Measurements from ENCODE around the gene MTREX. TPM values are rescaled to one million over a fixed set of nuclear protein-coding genes. Genes with fewer than 3 reads are reported as not detected.

The MTREX gene
- total and polyA plus RNA-seq, 4 donors: 10.0 to 43.8 (median 23.7) TPM

DNA sequence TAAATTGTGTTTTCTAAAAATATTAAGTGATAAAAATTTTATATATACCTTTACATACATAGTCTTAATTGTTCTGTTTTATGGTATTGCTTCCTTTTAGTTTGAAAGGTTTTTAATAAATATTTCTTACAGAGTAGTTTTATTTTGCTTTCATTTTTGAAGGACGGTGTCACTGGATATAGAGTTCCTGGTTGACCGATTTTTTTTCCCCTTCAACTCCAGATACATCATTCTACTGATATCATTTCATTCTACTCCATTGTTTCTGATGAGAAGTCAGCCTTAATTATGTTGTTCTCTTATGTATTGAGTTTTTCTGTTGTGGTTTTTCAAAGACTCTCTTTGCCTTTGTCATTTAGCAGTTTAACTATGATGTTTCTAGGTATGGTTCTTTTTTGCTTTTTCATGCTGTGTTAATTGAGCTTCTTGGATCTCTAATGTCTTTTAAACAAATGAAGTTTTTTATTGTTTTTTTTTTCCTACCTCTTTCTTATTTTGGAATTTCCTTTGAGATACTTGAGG is 30.4 kb downstream of the MTREX start:
- no peaks in the 10 kb centered on the region for H3K27me3 ChIP-seq (ENCODE audit: control insufficient read depth in 4 of 4, insufficient read depth in 4 of 4, low read length in 3 of 4)
- peak overlapping the region; percentile 65 to 75 for H3K9ac ChIP-seq (ENCODE audit: low read depth in 1 of 2, low read length in 2 of 2)
- WGBS: 25% methylated on average over 2 of the region's 2 CpGs
- peaks cover 0 to 2% (median 0%) of the 10 kb centered on the region in 4 donors for H3K36me3 ChIP-seq (ENCODE audit: control insufficient read depth in 4 of 4, insufficient read depth in 3 of 4, low read depth in 1 of 4, low read length in 3 of 4)
- peak overlapping the region in 2 of 3 donors; percentile 36 to 47 for H3K4me3 ChIP-seq (ENCODE audit: low read depth in 1 of 3, low read length in 3 of 3)
- H3K27ac ChIP-seq (ENCODE audit: low read depth in 1 of 2, low read length in 2 of 2): peak overlapping the region; percentile 39 to 51
- H3K4me1 ChIP-seq (ENCODE audit: control insufficient read depth in 4 of 4, insufficient read depth in 4 of 4, low read length in 3 of 4): peaks cover 0 to 7% (median 3%) of the 10 kb centered on the region in 4 donors
- TF ChIP-seq YY1 (IDR thresholded peaks at IDR 0.05): peak; percentile 18
- no peak for TF ChIP-seq TAF1 (conservative IDR thresholded peaks at IDR 0.05)
- no peak for DNase-seq (ENCODE audit: low spot score)
- H3K9me3 ChIP-seq (ENCODE audit: control insufficient read depth in 4 of 4, low read length in 3 of 4): no peaks in the 10 kb centered on the region

DNA sequence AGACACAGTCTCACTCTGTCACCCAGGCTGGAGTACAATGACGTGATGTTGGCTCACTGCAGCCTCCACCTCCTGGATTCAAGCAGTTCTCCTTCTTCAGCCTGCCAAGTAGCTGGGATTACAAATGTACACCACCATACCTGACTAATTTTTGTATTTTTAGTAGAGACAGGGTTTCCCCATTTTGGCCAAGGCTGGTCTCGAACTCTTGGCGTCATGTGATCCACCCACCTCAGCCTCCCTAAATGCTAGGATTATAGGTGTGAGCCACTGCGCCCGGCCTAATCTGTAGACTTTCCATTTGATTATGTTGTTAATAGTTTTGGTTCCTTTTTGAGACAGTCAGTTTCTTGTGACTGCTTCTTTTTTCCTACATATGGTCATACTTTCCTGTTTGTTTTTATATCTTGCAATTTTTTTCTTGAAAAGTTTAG is 31.0 kb downstream of the MTREX start:
- Histone ChIP-seq H3K27ac (ENCODE audit: low read depth in 1 of 2, low read length in 2 of 2) (no peak overlapping the region), H3K9me3 (ENCODE audit: control insufficient read depth in 4 of 4, low read length in 3 of 4) (no peaks in the 10 kb centered on the region), H3K4me1 (ENCODE audit: control insufficient read depth in 4 of 4, insufficient read depth in 4 of 4, low read length in 3 of 4) (peaks cover under 1 to 9% (median 7%) of the 10 kb centered on the region in 4 donors), H3K27me3 (ENCODE audit: control insufficient read depth in 4 of 4, insufficient read depth in 4 of 4, low read length in 3 of 4) (no peaks in the 10 kb centered on the region), H3K36me3 (ENCODE audit: control insufficient read depth in 4 of 4, insufficient read depth in 3 of 4, low read depth in 1 of 4, low read length in 3 of 4) (peaks cover 0 to 2% (median 0%) of the 10 kb centered on the region in 4 donors), H3K9ac (ENCODE audit: low read depth in 1 of 2, low read length in 2 of 2) (no peak overlapping the region), H3K4me3 (ENCODE audit: low read depth in 1 of 3, low read length in 3 of 3) (no peak overlapping the region)
- 78% methylated on average over 5 of the region's 5 CpGs for WGBS
- no peak for DNase-seq (ENCODE audit: low spot score)
- TF ChIP-seq, protein P1, sequence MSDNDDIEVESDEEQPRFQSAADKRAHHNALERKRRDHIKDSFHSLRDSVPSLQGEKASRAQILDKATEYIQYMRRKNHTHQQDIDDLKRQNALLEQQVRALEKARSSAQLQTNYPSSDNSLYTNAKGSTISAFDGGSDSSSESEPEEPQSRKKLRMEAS (IDR thresholded peaks at IDR 0.05): no peak
- TF ChIP-seq NR2F2 (IDR thresholded peaks at IDR 0.05) (no peak), FOXA2 (IDR thresholded peaks at IDR 0.05) (no peak), SP1 (IDR thresholded peaks at IDR 0.05) (no peak), HNF4A (conservative IDR thresholded peaks at IDR 0.05) (no peak), RXRA (IDR thresholded peaks at IDR 0.05) (no peak), EGR1 (IDR thresholded peaks at IDR 0.05; ENCODE audit: low read depth in 2 of 2) (no peak), TAF1 (conservative IDR thresholded peaks at IDR 0.05) (no peak), YY1 (IDR thresholded peaks at IDR 0.05) (no peak), GABPA (IDR thresholded peaks at IDR 0.05 in 1 of 2, conservative IDR thresholded peaks at IDR 0.05 in 1 of 2) (no peak)
- TF ChIP-seq, protein P2, sequence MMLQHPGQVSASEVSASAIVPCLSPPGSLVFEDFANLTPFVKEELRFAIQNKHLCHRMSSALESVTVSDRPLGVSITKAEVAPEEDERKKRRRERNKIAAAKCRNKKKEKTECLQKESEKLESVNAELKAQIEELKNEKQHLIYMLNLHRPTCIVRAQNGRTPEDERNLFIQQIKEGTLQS (IDR thresholded peaks at IDR 0.05): no peak

DNA sequence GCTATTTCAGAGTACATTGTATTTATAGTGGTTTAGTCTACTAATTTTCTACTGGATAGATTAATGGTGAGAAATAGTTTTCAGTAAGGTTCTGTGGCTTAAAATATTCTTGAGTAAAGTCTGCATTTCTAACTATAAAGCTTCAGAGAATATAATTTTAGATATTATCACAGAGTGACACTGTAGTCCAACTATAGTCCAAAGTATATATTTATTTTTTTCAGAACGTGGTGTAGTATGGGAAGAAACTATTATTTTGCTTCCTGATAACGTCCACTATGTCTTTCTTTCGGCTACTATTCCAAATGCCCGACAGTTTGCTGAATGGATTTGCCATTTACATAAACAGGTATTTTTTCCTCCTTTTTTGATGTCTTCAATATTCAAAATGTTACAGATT is 35.3 kb downstream of the MTREX start:
- no peak for DNase-seq (ENCODE audit: low spot score)
- TF ChIP-seq YY1 (IDR thresholded peaks at IDR 0.05) (no peak), HNF4A (conservative IDR thresholded peaks at IDR 0.05) (peak in 1 of 2 donors; percentile 54)
- Histone ChIP-seq H3K4me1 (ENCODE audit: control insufficient read depth in 4 of 4, insufficient read depth in 4 of 4, low read length in 3 of 4) (peaks cover 2 to 29% (median 23%) of the 10 kb centered on the region in 4 donors), H3K9ac (ENCODE audit: low read depth in 1 of 2, low read length in 2 of 2) (peak overlapping the region; percentile 17 to 87), H3K36me3 (ENCODE audit: control insufficient read depth in 4 of 4, insufficient read depth in 3 of 4, low read depth in 1 of 4, low read length in 3 of 4) (peaks cover 2 to 12% (median 7%) of the 10 kb centered on the region in 4 donors), H3K27ac (ENCODE audit: low read depth in 1 of 2, low read length in 2 of 2) (peak overlapping the region; percentile 73 to 78), H3K4me3 (ENCODE audit: low read depth in 1 of 3, low read length in 3 of 3) (peak overlapping the region in 1 of 3 donors; percentile 24), H3K27me3 (ENCODE audit: control insufficient read depth in 4 of 4, insufficient read depth in 4 of 4, low read length in 3 of 4) (no peaks in the 10 kb centered on the region), H3K9me3 (ENCODE audit: control insufficient read depth in 4 of 4, low read length in 3 of 4) (no peaks in the 10 kb centered on the region)
- WGBS: 37% methylated on average over 4 of the region's 4 CpGs

DNA sequence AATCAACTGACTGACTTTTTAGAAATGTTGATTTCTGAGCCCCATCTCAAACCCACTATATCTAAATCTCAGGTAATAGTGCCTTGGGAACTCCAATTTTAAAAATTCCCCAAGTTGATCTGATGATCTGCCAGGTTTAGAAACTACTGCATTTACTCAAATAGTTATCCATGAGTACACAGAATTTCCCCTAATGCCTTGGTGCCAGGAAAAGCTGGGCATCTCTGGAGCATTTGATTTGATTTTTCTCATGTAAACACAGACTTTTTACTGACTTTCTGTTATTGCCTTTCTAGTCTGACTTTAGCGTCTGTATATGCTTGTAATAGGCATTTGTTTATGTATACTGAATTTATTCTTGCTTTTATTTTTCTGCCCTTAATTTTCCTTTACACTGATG is 35.8 kb downstream of the MTREX start:
- peak overlapping the region; percentile 17 to 87 for H3K9ac ChIP-seq (ENCODE audit: low read depth in 1 of 2, low read length in 2 of 2)
- H3K4me1 ChIP-seq (ENCODE audit: control insufficient read depth in 4 of 4, insufficient read depth in 4 of 4, low read length in 3 of 4): peaks cover 2 to 29% (median 20%) of the 10 kb centered on the region in 4 donors
- peaks cover 3 to 17% (median 8%) of the 10 kb centered on the region in 4 donors for H3K36me3 ChIP-seq (ENCODE audit: control insufficient read depth in 4 of 4, insufficient read depth in 3 of 4, low read depth in 1 of 4, low read length in 3 of 4)
- no peak for DNase-seq (ENCODE audit: low spot score)
- WGBS: 33% methylated on average over 1 of the region's 1 CpG
- no peaks in the 10 kb centered on the region for H3K9me3 ChIP-seq (ENCODE audit: control insufficient read depth in 4 of 4, low read length in 3 of 4)
- H3K27ac ChIP-seq (ENCODE audit: low read depth in 1 of 2, low read length in 2 of 2): peak overlapping the region; percentile 73 to 78
- H3K27me3 ChIP-seq (ENCODE audit: control insufficient read depth in 4 of 4, insufficient read depth in 4 of 4, low read length in 3 of 4): no peaks in the 10 kb centered on the region
- H3K4me3 ChIP-seq (ENCODE audit: low read depth in 1 of 3, low read length in 3 of 3): no peak overlapping the region
- TF ChIP-seq, protein P3, sequence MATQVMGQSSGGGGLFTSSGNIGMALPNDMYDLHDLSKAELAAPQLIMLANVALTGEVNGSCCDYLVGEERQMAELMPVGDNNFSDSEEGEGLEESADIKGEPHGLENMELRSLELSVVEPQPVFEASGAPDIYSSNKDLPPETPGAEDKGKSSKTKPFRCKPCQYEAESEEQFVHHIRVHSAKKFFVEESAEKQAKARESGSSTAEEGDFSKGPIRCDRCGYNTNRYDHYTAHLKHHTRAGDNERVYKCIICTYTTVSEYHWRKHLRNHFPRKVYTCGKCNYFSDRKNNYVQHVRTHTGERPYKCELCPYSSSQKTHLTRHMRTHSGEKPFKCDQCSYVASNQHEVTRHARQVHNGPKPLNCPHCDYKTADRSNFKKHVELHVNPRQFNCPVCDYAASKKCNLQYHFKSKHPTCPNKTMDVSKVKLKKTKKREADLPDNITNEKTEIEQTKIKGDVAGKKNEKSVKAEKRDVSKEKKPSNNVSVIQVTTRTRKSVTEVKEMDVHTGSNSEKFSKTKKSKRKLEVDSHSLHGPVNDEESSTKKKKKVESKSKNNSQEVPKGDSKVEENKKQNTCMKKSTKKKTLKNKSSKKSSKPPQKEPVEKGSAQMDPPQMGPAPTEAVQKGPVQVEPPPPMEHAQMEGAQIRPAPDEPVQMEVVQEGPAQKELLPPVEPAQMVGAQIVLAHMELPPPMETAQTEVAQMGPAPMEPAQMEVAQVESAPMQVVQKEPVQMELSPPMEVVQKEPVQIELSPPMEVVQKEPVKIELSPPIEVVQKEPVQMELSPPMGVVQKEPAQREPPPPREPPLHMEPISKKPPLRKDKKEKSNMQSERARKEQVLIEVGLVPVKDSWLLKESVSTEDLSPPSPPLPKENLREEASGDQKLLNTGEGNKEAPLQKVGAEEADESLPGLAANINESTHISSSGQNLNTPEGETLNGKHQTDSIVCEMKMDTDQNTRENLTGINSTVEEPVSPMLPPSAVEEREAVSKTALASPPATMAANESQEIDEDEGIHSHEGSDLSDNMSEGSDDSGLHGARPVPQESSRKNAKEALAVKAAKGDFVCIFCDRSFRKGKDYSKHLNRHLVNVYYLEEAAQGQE (IDR thresholded peaks at IDR 0.05): no peak
- TF ChIP-seq FOXA1 (IDR thresholded peaks at IDR 0.05) (peak; percentile 16), HNF4G (IDR thresholded peaks at IDR 0.05) (no peak), YY1 (IDR thresholded peaks at IDR 0.05) (peak; percentile 38), FOXA2 (IDR thresholded peaks at IDR 0.05) (peak; percentile 58)
- TF ChIP-seq, protein P4, sequence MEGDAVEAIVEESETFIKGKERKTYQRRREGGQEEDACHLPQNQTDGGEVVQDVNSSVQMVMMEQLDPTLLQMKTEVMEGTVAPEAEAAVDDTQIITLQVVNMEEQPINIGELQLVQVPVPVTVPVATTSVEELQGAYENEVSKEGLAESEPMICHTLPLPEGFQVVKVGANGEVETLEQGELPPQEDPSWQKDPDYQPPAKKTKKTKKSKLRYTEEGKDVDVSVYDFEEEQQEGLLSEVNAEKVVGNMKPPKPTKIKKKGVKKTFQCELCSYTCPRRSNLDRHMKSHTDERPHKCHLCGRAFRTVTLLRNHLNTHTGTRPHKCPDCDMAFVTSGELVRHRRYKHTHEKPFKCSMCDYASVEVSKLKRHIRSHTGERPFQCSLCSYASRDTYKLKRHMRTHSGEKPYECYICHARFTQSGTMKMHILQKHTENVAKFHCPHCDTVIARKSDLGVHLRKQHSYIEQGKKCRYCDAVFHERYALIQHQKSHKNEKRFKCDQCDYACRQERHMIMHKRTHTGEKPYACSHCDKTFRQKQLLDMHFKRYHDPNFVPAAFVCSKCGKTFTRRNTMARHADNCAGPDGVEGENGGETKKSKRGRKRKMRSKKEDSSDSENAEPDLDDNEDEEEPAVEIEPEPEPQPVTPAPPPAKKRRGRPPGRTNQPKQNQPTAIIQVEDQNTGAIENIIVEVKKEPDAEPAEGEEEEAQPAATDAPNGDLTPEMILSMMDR (IDR thresholded peaks at IDR 0.05; ENCODE audit: low read depth, low read length, missing input control): no peak
- TF ChIP-seq, protein P5, sequence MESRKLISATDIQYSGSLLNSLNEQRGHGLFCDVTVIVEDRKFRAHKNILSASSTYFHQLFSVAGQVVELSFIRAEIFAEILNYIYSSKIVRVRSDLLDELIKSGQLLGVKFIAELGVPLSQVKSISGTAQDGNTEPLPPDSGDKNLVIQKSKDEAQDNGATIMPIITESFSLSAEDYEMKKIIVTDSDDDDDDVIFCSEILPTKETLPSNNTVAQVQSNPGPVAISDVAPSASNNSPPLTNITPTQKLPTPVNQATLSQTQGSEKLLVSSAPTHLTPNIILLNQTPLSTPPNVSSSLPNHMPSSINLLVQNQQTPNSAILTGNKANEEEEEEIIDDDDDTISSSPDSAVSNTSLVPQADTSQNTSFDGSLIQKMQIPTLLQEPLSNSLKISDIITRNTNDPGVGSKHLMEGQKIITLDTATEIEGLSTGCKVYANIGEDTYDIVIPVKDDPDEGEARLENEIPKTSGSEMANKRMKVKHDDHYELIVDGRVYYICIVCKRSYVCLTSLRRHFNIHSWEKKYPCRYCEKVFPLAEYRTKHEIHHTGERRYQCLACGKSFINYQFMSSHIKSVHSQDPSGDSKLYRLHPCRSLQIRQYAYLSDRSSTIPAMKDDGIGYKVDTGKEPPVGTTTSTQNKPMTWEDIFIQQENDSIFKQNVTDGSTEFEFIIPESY (IDR thresholded peaks at IDR 0.05): peak; percentile 29

Measured in liver (tissue), 9 donors.